Measurements from ENCODE around the gene TENT4B.

- TF ChIP-seq EP300 (IDR thresholded peaks at IDR 0.05): no peak
- no peak for TF ChIP-seq CTCF (IDR thresholded peaks at IDR 0.05)
Measured at GRCh38 chr16:50146479-50147435, 6.3 kb upstream of the TENT4B start.

All from sigmoid colon (tissue), 4 donors.